ENCODE data around the gene HLA-DMB.

- no peak for TF ChIP-seq EZH2 (IDR thresholded peaks at IDR 0.05; ENCODE audit: insufficient read depth, poor library complexity, severe bottlenecking)
- TF ChIP-seq EZH2phosphoT487 (IDR thresholded peaks at IDR 0.05; ENCODE audit: insufficient read depth, low read depth): no peak
These were observed 51.3 kb downstream of the HLA-DMB start for GRCh38 chr6:32889533-32889932.
